AG09309 (cell line): Measurements from ENCODE around the gene KLHL29.

ENCODE experiments used
- DNase-seq: peaks from one replicate; pipeline ENCODE4 v3.0.0-alpha.2; 2010; ENCODE audit warnings: low read depth
- H3K4me3 ChIP-seq: 2 replicates; pipeline ENCODE4 v1.5.1; 2011; ENCODE audit warnings: mild to moderate bottlenecking, low read depth, low read length, moderate library complexity; ENCODE audit not compliant: control insufficient read depth
- TF ChIP-seq, protein P1 (sequence below): IDR thresholded peaks from 2 replicates; pipeline ENCODE4 v1.5.1; 2011; ENCODE audit warnings: mild to moderate bottlenecking, low read depth, low read length, inconsistent platforms; ENCODE audit not compliant: insufficient read depth, control insufficient read depth; ENCODE audit errors: missing control alignments

The KLHL29 gene

DNA sequence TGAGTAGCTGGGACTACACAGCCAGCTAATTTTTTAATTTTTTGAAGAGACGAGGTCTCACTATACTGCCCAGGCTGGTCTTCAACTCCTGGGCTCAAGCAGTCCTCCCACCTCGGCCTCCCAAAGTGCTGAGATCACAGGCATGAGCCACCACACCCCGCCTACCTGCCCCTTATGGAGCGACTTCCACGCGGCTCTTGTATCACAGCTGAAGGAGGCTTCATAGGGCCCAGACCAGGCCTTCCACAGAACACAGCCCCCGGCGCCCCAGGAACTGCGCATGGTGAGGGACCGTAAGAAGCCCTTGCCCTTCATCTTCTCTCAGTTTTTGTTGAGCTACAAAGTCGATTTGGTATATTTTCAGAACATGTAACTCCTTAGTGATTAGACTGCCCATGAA lies 220.3 kb downstream of the KLHL29 start:
- no peak for DNase-seq
- TF ChIP-seq, protein P1, sequence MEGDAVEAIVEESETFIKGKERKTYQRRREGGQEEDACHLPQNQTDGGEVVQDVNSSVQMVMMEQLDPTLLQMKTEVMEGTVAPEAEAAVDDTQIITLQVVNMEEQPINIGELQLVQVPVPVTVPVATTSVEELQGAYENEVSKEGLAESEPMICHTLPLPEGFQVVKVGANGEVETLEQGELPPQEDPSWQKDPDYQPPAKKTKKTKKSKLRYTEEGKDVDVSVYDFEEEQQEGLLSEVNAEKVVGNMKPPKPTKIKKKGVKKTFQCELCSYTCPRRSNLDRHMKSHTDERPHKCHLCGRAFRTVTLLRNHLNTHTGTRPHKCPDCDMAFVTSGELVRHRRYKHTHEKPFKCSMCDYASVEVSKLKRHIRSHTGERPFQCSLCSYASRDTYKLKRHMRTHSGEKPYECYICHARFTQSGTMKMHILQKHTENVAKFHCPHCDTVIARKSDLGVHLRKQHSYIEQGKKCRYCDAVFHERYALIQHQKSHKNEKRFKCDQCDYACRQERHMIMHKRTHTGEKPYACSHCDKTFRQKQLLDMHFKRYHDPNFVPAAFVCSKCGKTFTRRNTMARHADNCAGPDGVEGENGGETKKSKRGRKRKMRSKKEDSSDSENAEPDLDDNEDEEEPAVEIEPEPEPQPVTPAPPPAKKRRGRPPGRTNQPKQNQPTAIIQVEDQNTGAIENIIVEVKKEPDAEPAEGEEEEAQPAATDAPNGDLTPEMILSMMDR = no peak
- H3K4me3 ChIP-seq = no peak overlapping the region

DNA sequence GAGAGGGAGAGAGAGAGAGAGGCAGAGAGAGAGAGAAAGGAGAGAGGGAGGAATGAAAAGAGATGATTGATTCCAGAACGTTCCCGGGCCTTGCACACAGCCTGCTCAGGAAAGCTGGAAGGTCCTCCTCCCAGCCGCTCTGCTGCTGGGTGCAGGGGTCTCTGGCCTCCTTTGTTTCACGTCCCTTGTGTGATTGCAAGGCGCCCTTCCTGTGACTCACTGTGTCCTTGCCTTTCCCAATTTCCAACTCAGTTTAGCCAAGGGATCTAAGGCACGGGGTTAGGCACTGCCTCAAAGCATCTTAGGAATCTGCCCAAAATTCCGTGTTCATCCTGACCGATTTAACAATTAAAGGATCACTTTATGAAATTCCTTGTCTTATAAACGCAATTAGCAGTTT lies 221.2 kb downstream of the KLHL29 start:
- no peak for DNase-seq
- TF ChIP-seq, protein P1 = no peak
- no peak overlapping the region for H3K4me3 ChIP-seq

DNA sequence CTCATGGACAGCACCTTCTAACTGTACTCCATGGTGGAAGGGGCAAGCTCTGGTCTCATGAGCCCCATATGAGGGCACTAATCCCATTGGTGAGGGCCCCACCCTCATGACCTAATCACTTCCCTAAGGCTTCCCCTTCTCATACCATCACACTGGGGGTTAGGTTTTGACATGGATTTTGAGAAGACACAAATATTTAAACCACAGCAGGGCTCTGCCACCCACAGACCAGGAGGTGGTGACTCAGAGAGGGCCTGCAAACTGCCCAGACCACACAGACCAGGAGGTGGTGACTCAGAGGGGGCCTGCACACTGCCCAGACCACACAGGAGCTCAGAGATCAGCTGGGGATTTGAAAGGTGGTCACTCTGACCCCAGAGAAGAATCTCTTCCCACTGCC lies 222.0 kb downstream of the KLHL29 start:
- no peak overlapping the region for H3K4me3 ChIP-seq
- DNase-seq = no peak
- TF ChIP-seq, protein P1 = no peak

DNA sequence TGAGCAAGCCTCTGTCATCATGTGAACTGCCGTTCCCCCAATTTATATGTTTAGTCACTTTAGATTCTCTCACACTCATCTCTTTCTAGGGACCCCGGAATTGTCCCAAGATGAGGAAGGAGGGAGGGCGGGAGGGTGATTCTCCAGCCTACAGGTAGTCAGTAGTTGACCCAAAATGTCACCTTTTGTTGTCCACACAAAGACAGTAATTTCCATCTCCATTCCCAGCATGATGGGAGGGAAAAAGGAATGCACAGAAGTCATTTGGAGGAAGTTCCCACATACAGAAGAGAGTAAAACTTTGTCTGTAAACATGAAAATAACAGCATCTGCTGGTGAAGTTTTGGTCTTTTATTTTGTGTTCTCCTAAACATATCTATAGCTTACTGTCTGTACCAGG lies 222.9 kb downstream of the KLHL29 start:
- no peak for DNase-seq
- TF ChIP-seq, protein P1 = no peak
- no peak overlapping the region for H3K4me3 ChIP-seq

DNA sequence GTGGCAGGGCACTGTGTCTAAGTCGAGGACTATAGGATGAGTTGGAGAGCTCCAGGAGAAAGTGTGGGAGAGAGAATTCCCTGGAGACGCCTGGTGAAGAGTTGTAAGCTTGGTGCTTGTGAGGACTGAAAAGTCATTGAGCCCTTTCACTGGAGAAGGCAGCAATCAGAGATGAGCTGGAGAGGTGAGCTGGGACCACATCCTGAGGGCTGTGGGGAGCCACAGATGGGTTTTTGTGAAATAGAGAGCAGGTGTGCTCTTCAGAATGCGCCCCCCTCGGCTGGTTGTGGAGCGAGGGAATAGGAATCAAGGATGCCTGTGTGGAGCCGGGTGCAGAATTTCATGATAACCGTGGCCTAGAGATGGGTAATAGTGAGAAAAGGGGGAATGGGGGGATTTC lies 224.3 kb downstream of the KLHL29 start:
- no peak overlapping the region for H3K4me3 ChIP-seq
- TF ChIP-seq, protein P1 = no peak
- no peak for DNase-seq

DNA sequence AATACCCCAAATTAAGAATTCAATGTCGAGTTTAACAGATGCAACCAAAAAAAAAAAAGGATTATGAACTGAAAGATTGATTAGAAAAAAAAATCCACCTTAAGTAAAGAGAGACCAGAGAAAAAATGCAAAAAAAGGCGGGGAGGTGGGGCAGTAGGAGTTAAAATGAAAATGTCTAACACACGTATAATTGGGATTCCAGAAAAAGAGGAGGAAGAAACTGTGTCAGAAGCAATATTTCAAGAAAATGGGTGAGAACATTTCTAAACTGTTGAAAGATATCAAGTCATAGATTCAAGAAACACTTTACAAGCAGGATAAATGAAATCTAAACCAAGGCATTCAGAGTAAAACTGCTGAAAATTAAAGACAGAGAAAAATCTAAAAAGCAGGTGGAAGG lies 226.9 kb downstream of the KLHL29 start:
- TF ChIP-seq, protein P1 = no peak
- DNase-seq = no peak
- H3K4me3 ChIP-seq = no peak overlapping the region

DNA sequence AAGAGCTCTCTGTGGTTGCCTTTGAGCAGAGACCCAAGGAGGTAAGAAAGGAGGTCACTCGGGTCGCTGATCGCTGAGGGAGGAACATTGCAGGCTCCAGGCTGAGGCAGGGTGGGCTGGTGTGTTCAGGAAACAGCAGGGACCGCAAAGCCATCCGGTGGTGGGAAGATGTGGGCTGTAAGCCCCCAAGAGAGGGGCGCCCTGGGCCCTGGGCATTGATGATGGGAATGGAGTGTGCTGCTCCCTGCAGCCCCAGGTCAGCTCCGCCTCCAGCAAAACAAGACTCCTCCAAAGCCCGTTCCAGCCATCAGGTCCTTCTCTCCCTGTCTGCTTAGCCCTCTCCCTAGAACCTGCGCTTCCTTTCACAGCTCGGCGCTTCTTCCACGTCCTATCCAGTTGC lies 229.7 kb downstream of the KLHL29 start:
- no peak overlapping the region for H3K4me3 ChIP-seq
- TF ChIP-seq, protein P1 = no peak
- no peak for DNase-seq
